Fibroblast of the aortic adventitia (primary cell): Measurements from ENCODE around the gene JAZF1. TPM values are rescaled to one million over a fixed set of nuclear protein-coding genes. Genes with fewer than 3 reads are reported as not detected.

ENCODE experiments used
- DNase-seq: peaks from one replicate; pipeline ENCODE4 v3.0.0-alpha.2; 2010; ENCODE audit warnings: low read depth
- H3K4me3 ChIP-seq: 2 replicates; pipeline ENCODE4 v1.5.1; 2011; ENCODE audit warnings: low read depth, mild to moderate bottlenecking, control low read depth, low read length, moderate library complexity
- total RNA-seq: library from RNA; depleted of rRNA; stranded (reverse); fragments of >200 nt; gene quantifications from 2 replicates; pipeline ENCODE4 v1.2.3, GENCODE V29; 2012; ENCODE audit warnings: low replicate concordance
- TF ChIP-seq, protein P1 (sequence below): IDR thresholded peaks from 2 replicates; pipeline ENCODE4 v1.5.1; 2011; ENCODE audit warnings: mild to moderate bottlenecking, low read length, control low read depth, inconsistent platforms; ENCODE audit not compliant: insufficient read depth

Gene JAZF1
- total RNA-seq, 1 donor: 8.3 TPM

DNA sequence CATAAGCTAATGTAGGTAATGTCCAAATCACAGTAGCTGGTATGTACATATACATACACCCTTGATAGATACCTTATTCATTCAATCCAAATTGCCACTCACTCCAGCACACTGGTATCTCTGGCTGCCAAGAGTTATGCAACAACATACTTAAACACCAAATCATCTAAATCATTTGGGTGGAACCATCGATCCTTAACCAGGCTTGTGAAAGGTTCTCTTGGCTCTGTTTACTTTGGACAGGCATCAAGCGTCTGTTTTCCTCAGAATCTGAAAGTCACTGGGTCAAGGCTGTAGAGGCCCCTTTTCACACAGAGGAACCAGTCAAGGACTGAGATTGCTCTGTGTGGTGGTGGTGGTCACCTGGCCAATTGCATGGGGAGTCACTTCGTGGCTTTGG lies 24.6 kb downstream of the JAZF1 start:
- peak; percentile 89 for DNase-seq
- TF ChIP-seq, protein P1, sequence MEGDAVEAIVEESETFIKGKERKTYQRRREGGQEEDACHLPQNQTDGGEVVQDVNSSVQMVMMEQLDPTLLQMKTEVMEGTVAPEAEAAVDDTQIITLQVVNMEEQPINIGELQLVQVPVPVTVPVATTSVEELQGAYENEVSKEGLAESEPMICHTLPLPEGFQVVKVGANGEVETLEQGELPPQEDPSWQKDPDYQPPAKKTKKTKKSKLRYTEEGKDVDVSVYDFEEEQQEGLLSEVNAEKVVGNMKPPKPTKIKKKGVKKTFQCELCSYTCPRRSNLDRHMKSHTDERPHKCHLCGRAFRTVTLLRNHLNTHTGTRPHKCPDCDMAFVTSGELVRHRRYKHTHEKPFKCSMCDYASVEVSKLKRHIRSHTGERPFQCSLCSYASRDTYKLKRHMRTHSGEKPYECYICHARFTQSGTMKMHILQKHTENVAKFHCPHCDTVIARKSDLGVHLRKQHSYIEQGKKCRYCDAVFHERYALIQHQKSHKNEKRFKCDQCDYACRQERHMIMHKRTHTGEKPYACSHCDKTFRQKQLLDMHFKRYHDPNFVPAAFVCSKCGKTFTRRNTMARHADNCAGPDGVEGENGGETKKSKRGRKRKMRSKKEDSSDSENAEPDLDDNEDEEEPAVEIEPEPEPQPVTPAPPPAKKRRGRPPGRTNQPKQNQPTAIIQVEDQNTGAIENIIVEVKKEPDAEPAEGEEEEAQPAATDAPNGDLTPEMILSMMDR: no peak
- no peak overlapping the region for H3K4me3 ChIP-seq

DNA sequence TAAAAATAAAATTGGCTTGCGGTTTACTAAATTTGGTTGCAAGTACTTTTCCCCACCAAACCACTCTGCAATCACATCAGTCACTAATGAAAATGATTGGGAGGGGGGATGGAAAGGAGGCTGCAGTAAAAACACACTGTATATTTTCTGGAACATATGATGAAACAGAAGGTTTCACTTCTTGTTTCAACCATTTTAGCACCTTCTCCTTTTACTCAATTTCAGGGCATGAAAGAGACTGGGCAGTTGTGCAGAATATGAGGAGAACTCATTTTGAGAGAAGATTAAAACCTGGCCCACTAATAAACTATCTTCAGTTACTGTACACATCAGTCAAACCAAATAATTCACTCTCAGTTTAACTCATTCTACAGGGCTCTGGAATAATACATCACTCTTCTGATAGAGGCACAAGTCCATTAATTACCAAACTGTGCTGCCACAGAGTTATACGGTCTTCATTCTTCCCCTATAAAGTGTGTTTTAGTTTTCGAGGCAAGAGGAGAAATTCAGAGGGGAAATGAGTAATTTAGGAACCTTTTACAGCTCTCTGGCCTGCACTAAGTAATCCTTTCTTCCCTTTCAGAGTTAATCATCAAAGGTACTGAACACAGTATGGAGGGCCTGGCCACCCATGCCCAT lies 25.5 kb downstream of the JAZF1 start:
- no peak for DNase-seq
- TF ChIP-seq, protein P1: no peak
- no peak overlapping the region for H3K4me3 ChIP-seq

DNA sequence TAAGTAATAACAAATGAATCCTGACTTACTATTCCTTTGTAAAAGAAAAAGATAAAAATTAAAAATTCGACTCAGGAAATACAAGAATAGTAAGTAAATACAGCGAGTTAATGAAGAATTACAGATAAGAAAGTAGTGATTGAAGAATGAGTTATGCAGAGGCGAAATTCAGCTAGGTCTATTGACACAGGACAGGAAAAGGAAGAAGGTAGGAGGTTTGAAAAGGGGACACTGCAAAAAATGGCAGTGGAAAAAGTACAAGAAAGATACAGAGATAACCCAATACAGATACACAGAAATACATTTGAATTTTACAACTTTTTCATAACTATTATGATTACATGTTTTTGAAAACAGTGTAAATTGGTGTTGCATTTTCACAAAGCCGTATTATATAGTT lies 28.0 kb downstream of the JAZF1 start:
- no peak for DNase-seq
- TF ChIP-seq, protein P1: no peak
- H3K4me3 ChIP-seq: no peak overlapping the region

DNA sequence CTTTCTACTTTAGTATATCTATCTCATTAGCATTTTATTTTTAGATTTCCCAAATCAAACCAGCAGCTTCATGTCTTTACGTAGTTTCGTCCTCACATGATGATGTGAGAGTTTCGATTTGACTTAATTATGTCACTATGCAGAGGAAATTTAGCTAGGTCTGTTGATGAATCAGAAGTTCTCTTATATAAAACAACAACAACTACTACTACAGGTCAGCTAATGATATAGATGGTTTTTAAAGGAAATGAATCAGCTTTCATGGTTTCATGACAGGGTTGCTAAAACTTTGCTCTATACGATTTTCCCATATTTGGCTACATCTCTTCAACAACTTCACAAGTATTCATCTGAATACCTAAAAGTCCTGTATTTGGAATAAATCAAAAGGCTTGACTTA lies 28.6 kb downstream of the JAZF1 start:
- TF ChIP-seq, protein P1: no peak
- H3K4me3 ChIP-seq: no peak overlapping the region
- no peak for DNase-seq

DNA sequence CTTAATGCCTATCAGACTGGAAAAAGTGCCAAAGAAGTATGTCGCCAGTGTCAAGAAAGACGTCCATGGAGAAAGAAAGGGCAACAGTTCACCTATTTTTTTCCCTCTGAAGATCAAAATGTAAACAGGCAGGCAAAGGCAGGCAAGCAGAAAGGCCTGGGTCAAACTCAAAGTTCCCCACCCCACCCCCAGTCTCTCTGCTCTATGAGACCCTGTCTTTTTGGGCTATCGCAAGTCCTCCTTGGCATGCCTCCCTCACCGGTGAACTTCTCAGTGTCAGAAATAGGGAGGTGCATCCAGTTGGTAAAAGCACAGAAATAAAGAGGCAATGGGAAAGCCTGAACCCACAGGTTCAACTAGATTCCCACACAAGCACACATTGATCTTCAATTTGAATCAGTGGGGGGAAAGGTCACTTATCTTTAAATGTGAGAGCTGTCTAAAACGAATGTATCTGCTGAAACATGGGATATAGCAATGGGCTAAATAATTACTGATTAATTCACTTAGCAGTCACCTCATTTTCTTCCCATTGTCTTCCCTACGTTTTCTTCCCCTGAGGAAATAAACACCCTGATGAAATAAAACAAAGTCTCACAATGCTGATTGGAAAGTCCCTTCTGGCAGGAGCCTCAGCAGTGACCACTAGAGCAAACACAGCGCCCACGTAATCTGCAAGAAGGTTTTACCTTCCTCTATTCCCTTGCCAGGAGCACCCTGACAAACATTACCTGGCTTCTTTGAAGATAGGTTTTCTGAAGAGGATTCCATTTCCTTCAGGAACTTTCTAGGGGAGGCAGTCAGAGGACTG lies 31.1 kb downstream of the JAZF1 start:
- H3K4me3 ChIP-seq: no peak overlapping the region
- no peak for DNase-seq
- TF ChIP-seq, protein P1: no peak

DNA sequence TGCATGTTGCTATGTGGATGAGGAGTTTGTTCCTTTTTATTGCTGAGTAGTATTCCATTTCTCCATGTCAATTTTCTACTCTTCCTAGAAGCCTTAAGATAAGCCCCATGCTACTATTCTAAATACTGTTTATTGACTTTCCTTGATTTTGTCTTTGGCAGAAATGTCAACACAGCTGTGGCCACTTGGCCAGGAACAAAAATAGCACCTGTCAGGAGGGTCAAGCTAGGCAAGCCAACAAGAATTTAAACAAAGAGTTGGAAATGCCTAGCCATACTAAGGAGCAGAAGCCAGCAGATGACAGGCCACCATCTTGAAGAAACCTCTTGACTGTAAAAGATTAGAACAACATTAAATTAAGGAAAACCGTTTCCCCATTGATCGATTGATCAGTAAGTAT lies 34.7 kb downstream of the JAZF1 start:
- TF ChIP-seq, protein P1: no peak
- no peak overlapping the region for H3K4me3 ChIP-seq

More for the DNA sequence above, 34.7 kb downstream of the JAZF1 start:
- DNase-seq: no peak
